ENCODE measurements around the gene MFSD2B.
"Not testable (repeated sequence)": the region's sequence is repeated elsewhere in the genome, so short reads cannot be mapped to it uniquely, and the experiment has no call there.

MFSD2B gene

GRCh38 chr2:24020244-24020643 is 10.4 kb downstream of the MFSD2B start:
- DNase-seq: no peak

- DNase-seq: peak; percentile 29
These were observed 11.5 kb downstream of the MFSD2B start for GRCh38 chr2:24021122-24021998.

- DNase-seq: no peak
These were observed 12.6 kb downstream of the MFSD2B start for GRCh38 chr2:24022324-24022974.

- DNase-seq: no peak
These were observed 13.2 kb downstream of the MFSD2B start for GRCh38 chr2:24022975-24023575.

GRCh38 chr2:24024018-24024417 is 14.1 kb downstream of the MFSD2B start:
- no peak for DNase-seq

GRCh38 chr2:24024996-24025663 is 15.2 kb downstream of the MFSD2B start:
- no peak for DNase-seq

- DNase-seq: no peak
These were observed 16.3 kb downstream of the MFSD2B start for GRCh38 chr2:24026233-24026632.

- no peak for DNase-seq
These were observed 29.1 kb downstream of the MFSD2B start for GRCh38 chr2:24038786-24039499.

GRCh38 chr2:24040511-24040910 is 30.6 kb downstream of the MFSD2B start:
- no peak for DNase-seq

- DNase-seq: not testable (repeated sequence)
These were observed 33.2 kb downstream of the MFSD2B start for GRCh38 chr2:24043133-24043532.

GRCh38 chr2:24045511-24046508 is 35.9 kb downstream of the MFSD2B start:
- no peak for DNase-seq

GRCh38 chr2:24046599-24046929 is 36.7 kb downstream of the MFSD2B start:
- DNase-seq: no peak

GRCh38 chr2:24046930-24047702 is 37.2 kb downstream of the MFSD2B start, which contains the start of gene WDCP:
TSS of gene WDCP (minus strand) at chr2:24047391. CDS start at chr2:24039494, 7,897 bp downstream.
- DNase-seq: peak; percentile 99

GRCh38 chr2:24047703-24048033 is 37.8 kb downstream of the MFSD2B start:
- DNase-seq: no peak

GRCh38 chr2:24048769-24049484 is 39.0 kb downstream of the MFSD2B start:
- DNase-seq: no peak

- peak; percentile 48 for DNase-seq
These were observed 39.7 kb downstream of the MFSD2B start, which contains the start of gene FKBP1B for GRCh38 chr2:24049485-24050021. TSS of gene FKBP1B (plus strand) at chr2:24049741. CDS start at chr2:24049850, 109 bp downstream.

- no peak for DNase-seq
These were observed 40.4 kb downstream of the MFSD2B start for GRCh38 chr2:24050041-24050979.

- no peak for DNase-seq
These were observed 41.9 kb downstream of the MFSD2B start for GRCh38 chr2:24051833-24052232.

Measured in activated CD4-positive, alpha-beta T cell treated with anti-CD3 and anti-CD28 coated beads, Interleukin-2, amount 50 U/mL, for 16 hours (primary cell).